ENCODE measurements around the gene RCE1. TPM values are rescaled to one million over a fixed set of nuclear protein-coding genes. Genes with fewer than 3 reads are reported as not detected.

The RCE1 gene
- total RNA-seq, 1 experiment from 2014 or later: 52.5 TPM

DNA sequence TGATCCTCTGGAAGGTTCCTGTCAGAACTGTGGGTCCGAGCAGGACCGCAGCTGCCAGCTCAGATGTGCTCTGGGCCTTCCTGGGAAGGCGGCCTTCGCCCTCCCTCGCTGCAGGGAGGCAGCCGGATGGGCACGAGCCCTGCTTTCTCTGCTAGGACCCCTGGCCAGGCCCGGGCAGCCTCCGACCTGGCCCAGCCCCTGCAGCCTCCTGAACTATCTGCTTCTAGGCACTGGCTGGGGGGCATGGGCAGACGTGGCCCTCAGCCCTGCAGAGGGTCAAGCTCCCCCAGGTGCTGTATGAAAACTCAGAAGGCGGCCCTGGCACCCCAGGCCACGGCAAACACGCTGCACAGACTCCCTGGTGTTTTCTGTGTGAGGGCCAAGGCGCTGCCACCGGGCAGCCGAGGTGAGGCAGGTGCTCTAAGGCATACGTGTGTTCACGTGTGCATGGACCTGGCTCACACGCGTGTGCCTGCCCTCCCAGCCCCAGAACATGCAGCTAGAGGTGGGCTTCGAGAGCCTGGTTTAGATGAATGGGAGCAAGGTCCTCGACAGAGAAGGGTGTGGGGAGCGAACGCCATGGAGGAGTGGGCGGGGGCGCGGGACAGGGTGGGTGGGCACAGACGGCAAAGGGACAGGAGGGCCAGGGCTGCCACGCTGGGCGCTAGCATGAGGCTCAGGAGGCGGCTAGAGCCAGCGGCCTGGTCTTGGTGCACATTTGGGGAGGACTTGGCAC lies 18.0 kb downstream of the RCE1 start:
- no peak overlapping the region for H3K56ac ChIP-seq (ENCODE audit: insufficient read length, low read depth, low read length)
- WGBS (ENCODE audit: extremely low coverage, insufficient read length, low lambda C conversion rate): no CpG with 5 or more reads among the region's 32 CpGs

More for the DNA sequence above, 18.0 kb downstream of the RCE1 start:
- H3K4me3 Mint-ChIP-seq: no peak overlapping the region; a peak in 1 of 5 replicates
- Histone ChIP-seq H4K5ac (ENCODE audit: insufficient read length, low read depth, low read length) (no peak overlapping the region), H3K27me3 (ENCODE audit: insufficient read depth, low read length) (no peaks in the 10 kb centered on the region), H3K23me2 (ENCODE audit: insufficient read length, low read depth, low read length, poor library complexity, severe bottlenecking) (peaks cover 6% of the 10 kb centered on the region), H4K8ac (replicated peaks; ENCODE audit: insufficient read length, low read depth, low read length) (no peak overlapping the region), H3K79me1 (ENCODE audit: insufficient read depth, low read depth, low read length, poor library complexity, severe bottlenecking) (no peaks in the 10 kb centered on the region), H3K9ac (ENCODE audit: extremely low read depth, insufficient read length, low read length) (no peak overlapping the region), H2BK5ac (ENCODE audit: insufficient read length, low read length) (no peak overlapping the region), H3K4ac (ENCODE audit: low read depth, low read length) (no peak overlapping the region), H3K9me3 (ENCODE audit: control insufficient read depth, low read depth, low read length) (no peaks in the 10 kb centered on the region), H2BK120ac (ENCODE audit: low read depth, low read length, poor library complexity, severe bottlenecking) (no peak overlapping the region), H3K27ac (ENCODE audit: insufficient read length, low read depth, low read length) (no peak overlapping the region), H3K14ac (ENCODE audit: insufficient read depth, low read length) (no peak overlapping the region; the same call in 1 of the 2 replicates), H2BK20ac (ENCODE audit: low read depth, low read length, poor library complexity, severe bottlenecking) (no peak overlapping the region), H3K79me2 (ENCODE audit: insufficient read depth, low read length) (no peaks in the 10 kb centered on the region), H2BK15ac (ENCODE audit: low read depth, low read length) (no peak overlapping the region), H3K4me1 (ENCODE audit: insufficient read depth, low read length) (no peaks in the 10 kb centered on the region), H3T11ph (ENCODE audit: low read length) (no peak overlapping the region), H2BK12ac (ENCODE audit: insufficient read length, low read depth, low read length) (no peak overlapping the region), H2AFZ (ENCODE audit: low read length) (no peak overlapping the region), H4K20me1 (ENCODE audit: control insufficient read depth, insufficient read depth, insufficient read length) (no peaks in the 10 kb centered on the region), H3K4me2 (ENCODE audit: insufficient read depth, insufficient read length, low read length) (no peak overlapping the region), H3K23ac (ENCODE audit: insufficient read length, low read depth, low read length) (no peak overlapping the region), H2AK5ac (ENCODE audit: insufficient read length, low read length) (no peak overlapping the region), H4K91ac (ENCODE audit: insufficient read length, low read depth, low read length) (no peak overlapping the region), H3K18ac (ENCODE audit: insufficient read length, low read depth, low read length) (no peak overlapping the region)
- peak overlapping the region in 1 of 3 experiments; percentile 48; a peak in 2 of 7 replicates for H3K27ac Mint-ChIP-seq
- H3K36me3 Mint-ChIP-seq (ENCODE audit: insufficient read depth in 1 of 3, low read depth in 3 of 3): peaks cover 0 to 7% (median 2%) of the 10 kb centered on the region in 3 experiments; a peak in 3 of 7 replicates
- no peaks in the 10 kb centered on the region for H3K9me3 Mint-ChIP-seq
- peaks cover 0 to 3% of the 10 kb centered on the region in 2 experiments; a peak in 2 of 4 replicates for H3K4me1 Mint-ChIP-seq
- no peak for DNase-seq
- TF ChIP-seq, protein P1, sequence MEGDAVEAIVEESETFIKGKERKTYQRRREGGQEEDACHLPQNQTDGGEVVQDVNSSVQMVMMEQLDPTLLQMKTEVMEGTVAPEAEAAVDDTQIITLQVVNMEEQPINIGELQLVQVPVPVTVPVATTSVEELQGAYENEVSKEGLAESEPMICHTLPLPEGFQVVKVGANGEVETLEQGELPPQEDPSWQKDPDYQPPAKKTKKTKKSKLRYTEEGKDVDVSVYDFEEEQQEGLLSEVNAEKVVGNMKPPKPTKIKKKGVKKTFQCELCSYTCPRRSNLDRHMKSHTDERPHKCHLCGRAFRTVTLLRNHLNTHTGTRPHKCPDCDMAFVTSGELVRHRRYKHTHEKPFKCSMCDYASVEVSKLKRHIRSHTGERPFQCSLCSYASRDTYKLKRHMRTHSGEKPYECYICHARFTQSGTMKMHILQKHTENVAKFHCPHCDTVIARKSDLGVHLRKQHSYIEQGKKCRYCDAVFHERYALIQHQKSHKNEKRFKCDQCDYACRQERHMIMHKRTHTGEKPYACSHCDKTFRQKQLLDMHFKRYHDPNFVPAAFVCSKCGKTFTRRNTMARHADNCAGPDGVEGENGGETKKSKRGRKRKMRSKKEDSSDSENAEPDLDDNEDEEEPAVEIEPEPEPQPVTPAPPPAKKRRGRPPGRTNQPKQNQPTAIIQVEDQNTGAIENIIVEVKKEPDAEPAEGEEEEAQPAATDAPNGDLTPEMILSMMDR (conservative IDR thresholded peaks at IDR 0.05): no peak
- no peaks in the 10 kb centered on the region; the same call in 1 of the 2 replicates for H3K27me3 Mint-ChIP-seq (ENCODE audit: low read depth)
